Testis (tissue), 5 donors: ENCODE data around the gene PCDHGA12. TPM values are rescaled to one million over a fixed set of nuclear protein-coding genes. Genes with fewer than 3 reads are reported as not detected.

ENCODE experiments used
- DNase-seq: peaks from one replicate; pipeline ENCODE4 v3.0.0-alpha.2; 2019
- H3K27ac ChIP-seq, 2 donors: fragments of 200-600 bp; sonication (generic); one replicate each; pipeline ENCODE4 v1.5.1; 2019
- H3K27me3 ChIP-seq: fragments of 200-600 bp; sonication (generic); one replicate; pipeline ENCODE4 v1.5.1; 2019
- H3K36me3 ChIP-seq: fragments of 200-600 bp; sonication (generic); one replicate; pipeline ENCODE4 v1.5.1; 2017; ENCODE audit warnings: low read depth; ENCODE audit errors: missing control alignments
- H3K4me1 ChIP-seq: fragments of 200-600 bp; sonication (generic); one replicate; pipeline ENCODE4 v1.5.1; 2019
- H3K4me3 ChIP-seq, 2 donors: fragments of 200-600 bp; sonication (generic); one replicate each; pipeline ENCODE4 v1.5.1; 2017 to 2019
- H3K9me3 ChIP-seq: fragments of 200-600 bp; sonication (generic); one replicate; pipeline ENCODE4 v1.5.1; 2017
- CTCF ChIP-seq, 3 experiments: fragments of 450-650 bp in 2 of 3; fragments of 200-600 bp in 1 of 3; sonication (generic) in 1 of 3; IDR thresholded peaks; one replicate each; pipeline ENCODE4 v1.5.1; 2016 to 2019; ENCODE audit warnings: antibody characterized with exemption in 3 of 3, mild to moderate bottlenecking in 2 of 3, moderate library complexity in 1 of 3
- POLR2A ChIP-seq: fragments of 450-650 bp; IDR thresholded peaks from one replicate; pipeline ENCODE4 v1.6.1; 2017; ENCODE audit warnings: antibody characterized with exemption, mild to moderate bottlenecking, moderate library complexity
- WGBS, 2 donors: methylation state at CpG; one replicate each; pipeline ENCODE4 v1.1.5; 2018; 5-methylcytosine and 5-hydroxymethylcytosine counted together
- intact Hi-C: fragments of 100-400 bp; cut with DNase I; formaldehyde crosslinking; loops from one replicate; pipeline ENCODE4 v1.15.1; 2023; ENCODE audit warnings: low total_unique reads
- long read RNA-seq, 2 donors: transcript quantifications; one replicate each; lab custom pipeline, GENCODE V29; 2026
- polyA plus RNA-seq: library from polyadenylated mRNA; stranded (reverse); fragments of 350-450 nt; fragmentation: Illumina TruSeq; extraction: RNeasy Lipid Tissue Mini Kit (QIAGEN cat#74804); gene quantifications from one replicate; pipeline ENCODE4 v1.2.3, GENCODE V29; 2014; ENCODE audit warnings: low read depth, low replicate concordance; ENCODE audit not compliant: insufficient read depth
- total RNA-seq, 2 donors: library from RNA; depleted of rRNA; stranded (reverse); fragments of >200 nt; gene quantifications; one replicate each; pipeline ENCODE4 v1.2.3, GENCODE V29; 2016

PCDHGA12 gene
- total RNA-seq = 10 to 100 TPM; 10.3 to 11.3 TPM
- 2.7 TPM for polyA plus RNA-seq
- long read RNA-seq, donor 1 = 0 reads
- long read RNA-seq, donor 2, partial matches to known transcripts = 0 of 1 reads
- long read RNA-seq, donor 2, other reads (novel, unspliced or antisense) = 0 of 1 reads

- intact Hi-C loops = no loop called here
- no peaks in the 10 kb centered on the region for H3K36me3 ChIP-seq
- DNase-seq = no peak
- no peaks in the 10 kb centered on the region for H3K27me3 ChIP-seq
- TF ChIP-seq CTCF (IDR thresholded peaks at IDR 0.05) (peak in 2 of 3 experiments; percentile 25 to 38), POLR2A (no peak)
- 15 to 16% methylated on average over 32 to 33 of the region's 33 CpGs for WGBS, 2 donors
- no peaks in the 10 kb centered on the region for H3K9me3 ChIP-seq
- H3K27ac ChIP-seq = no peak within 1 kb of the TSS
- H3K4me3 ChIP-seq = peak within 1 kb of the TSS; percentile 26 to 38
- H3K4me1 ChIP-seq = no peaks in the 10 kb centered on the region
Observed at GRCh38 chr5:141430332-141431113, at the start of gene PCDHGA12. TSS of gene PCDHGA12 (plus strand) at chr5:141430507. CDS start at chr5:141430760, 253 bp downstream.

GRCh38 chr5:141382469-141383294, 47.6 kb upstream of the PCDHGA12 start, which contains the start of gene PCDHGA7:
TSS of gene PCDHGA7 (plus strand) at chr5:141382742. CDS start at chr5:141382900, 158 bp downstream.
- no peak for TF ChIP-seq POLR2A
- peak in 1 of 3 experiments; percentile 19 for TF ChIP-seq CTCF (IDR thresholded peaks at IDR 0.05)
- H3K36me3 ChIP-seq = no peaks in the 10 kb centered on the region
- DNase-seq = no peak
- WGBS, 2 donors = 9% methylated on average over 22 to 37 of the region's 37 CpGs
- H3K27me3 ChIP-seq = no peaks in the 10 kb centered on the region
- no peaks in the 10 kb centered on the region for H3K4me1 ChIP-seq
- H3K4me3 ChIP-seq = peak within 1 kb of the TSS; percentile 16 to 48
- H3K27ac ChIP-seq = no peak within 1 kb of the TSS
- H3K9me3 ChIP-seq = no peaks in the 10 kb centered on the region
- intact Hi-C loops = no loop called here

GRCh38 chr5:141383345-141383744, 47.0 kb upstream of the PCDHGA12 start:
- Histone ChIP-seq H3K27ac (no peak overlapping the region), H3K27me3 (no peaks in the 10 kb centered on the region), H3K4me3 (peak overlapping the region in 1 of 2 donors; percentile 48), H3K9me3 (no peaks in the 10 kb centered on the region), H3K36me3 (no peaks in the 10 kb centered on the region), H3K4me1 (no peaks in the 10 kb centered on the region)
- 24 to 32% methylated on average over 20 to 21 of the region's 21 CpGs for WGBS, 2 donors
- DNase-seq = no peak
- TF ChIP-seq CTCF (IDR thresholded peaks at IDR 0.05) (no peak), POLR2A (no peak)
- intact Hi-C loops = no loop called here

- H3K27ac ChIP-seq = no peak overlapping the region
- TF ChIP-seq POLR2A (no peak), CTCF (IDR thresholded peaks at IDR 0.05) (no peak)
- no peak overlapping the region for H3K4me3 ChIP-seq
- no peak for DNase-seq
- H3K4me1 ChIP-seq = no peaks in the 10 kb centered on the region
- H3K27me3 ChIP-seq = no peaks in the 10 kb centered on the region
- 32 to 38% methylated on average over 15 to 40 of the region's 43 CpGs for WGBS, 2 donors
- no peaks in the 10 kb centered on the region for H3K36me3 ChIP-seq
- intact Hi-C loops = no loop called here
- H3K9me3 ChIP-seq = no peaks in the 10 kb centered on the region
Observed at GRCh38 chr5:141384471-141385267, 45.6 kb upstream of the PCDHGA12 start.
